PC-3 (cell line): ENCODE results near the gene RHOBTB3. TPM values are rescaled to one million over a fixed set of nuclear protein-coding genes. Genes with fewer than 3 reads are reported as not detected.

ENCODE experiments used
- ATAC-seq: fragments of 200-7000 bp; cut with Tn5 transposase; 2 replicates; pipeline ENCODE4 v1.9.1; 2020; ENCODE audit warnings: mild to moderate bottlenecking, moderate library complexity
- BruUV-seq: library from RNA; stranded (reverse); fragments of 400-500 nt; replicated peaks from 2 replicates; lab custom pipeline; 2021; lab: Mats Ljungman, UMichigan
- CTCF ChIA-PET: fragments of 300-600 bp; sonication (Branson Sonifier 250); formaldehyde crosslinking; loops from one replicate; lab custom pipeline; 2022; ENCODE audit warnings: antibody characterized with exemption; lab: Charles Lee
- POLR2A ChIA-PET: fragments of 300-600 bp; sonication (Branson Sonifier 250); formaldehyde crosslinking; loops from one replicate; lab custom pipeline; 2022; ENCODE audit warnings: antibody characterized with exemption; ENCODE audit not compliant: unreplicated experiment; lab: Charles Lee
- DNase-seq: peaks from one replicate; pipeline ENCODE4 v3.0.0-alpha.2; 2015
- H2AFZ ChIP-seq: fragments of 300-600 bp; sonication (generic); 2 replicates; pipeline ENCODE4 v1.6.0; 2016; ENCODE audit warnings: antibody characterized with exemption, low read length
- H3F3A ChIP-seq: fragments of 300-600 bp; sonication (generic); one replicate; pipeline ENCODE4 v1.6.0; 2017; ENCODE audit warnings: antibody characterized with exemption, low read length, control low read depth, mild to moderate bottlenecking; ENCODE audit not compliant: unreplicated experiment
- H3K27ac ChIP-seq: fragments of 300-600 bp; sonication (generic); 2 replicates; pipeline ENCODE4 v1.5.1; 2016; ENCODE audit warnings: mild to moderate bottlenecking, low read length
- H3K27me3 ChIP-seq: fragments of 300-600 bp; sonication (generic); 2 replicates; pipeline ENCODE4 v1.6.1; 2016; ENCODE audit warnings: low read length, mixed read lengths
- H3K36me3 ChIP-seq: fragments of 300-600 bp; sonication (generic); 2 replicates; pipeline ENCODE4 v1.6.1; 2016; ENCODE audit warnings: low read depth, mixed run types, low read length, mixed read lengths
- H3K4me1 ChIP-seq: fragments of 300-600 bp; sonication (generic); 2 replicates; pipeline ENCODE4 v1.5.1; 2016; ENCODE audit warnings: low read length; ENCODE audit not compliant: insufficient read depth
- H3K4me2 ChIP-seq: fragments of 300-600 bp; sonication (generic); 2 replicates; pipeline ENCODE4 v1.6.0; 2016; ENCODE audit warnings: low read length
- H3K4me3 ChIP-seq: fragments of 300-600 bp; sonication (generic); 2 replicates; pipeline ENCODE4 v1.5.1; 2016; ENCODE audit warnings: mild to moderate bottlenecking, low read length, mixed read lengths
- H3K79me2 ChIP-seq: fragments of 300-600 bp; sonication (generic); 2 replicates; pipeline ENCODE4 v1.6.1; 2017; ENCODE audit warnings: low read length, mixed read lengths
- H3K9ac ChIP-seq: fragments of 300-600 bp; sonication (generic); 2 replicates; pipeline ENCODE4 v1.6.0; 2016; ENCODE audit warnings: mild to moderate bottlenecking, low read length
- H3K9me2 ChIP-seq: fragments of 300-600 bp; sonication (generic); replicated peaks from 2 replicates; pipeline ENCODE4 v1.6.1; 2016; ENCODE audit warnings: mixed run types, low read length, mixed read lengths
- H3K9me3 ChIP-seq: fragments of 300-600 bp; sonication (generic); 2 replicates; pipeline ENCODE4 v1.6.1; 2016; ENCODE audit warnings: low read length, mixed read lengths
- H4K20me1 ChIP-seq: fragments of 300-600 bp; sonication (generic); 2 replicates; pipeline ENCODE4 v1.6.1; 2016; ENCODE audit warnings: low read length, mixed read lengths
- EZH2 ChIP-seq: fragments of 300-600 bp; sonication (generic); IDR thresholded peaks from one replicate; pipeline ENCODE4 v1.6.1; 2017; ENCODE audit warnings: antibody characterized with exemption, mild to moderate bottlenecking, low read length; ENCODE audit not compliant: unreplicated experiment
- EZH2phosphoT487 ChIP-seq: fragments of 300-600 bp; sonication (generic); IDR thresholded peaks from 2 replicates; pipeline ENCODE4 v1.6.1; 2018; ENCODE audit warnings: mild to moderate bottlenecking, antibody characterized with exemption, low read length, borderline replicate concordance
- intact Hi-C: fragments of 100-400 bp; cut with micrococcal nuclease; formaldehyde crosslinking; loops from 2 replicates; pipeline ENCODE4 v1.9.0; 2023
- total RNA-seq: library from RNA; depleted of rRNA; stranded (reverse); fragments of >200 nt; gene quantifications from 2 replicates; pipeline ENCODE4 v1.2.3, GENCODE V29; 2014
- TF ChIP-seq, protein P1 (sequence below): fragments of 300-600 bp; sonication (generic); conservative IDR thresholded peaks from 2 replicates; pipeline ENCODE4 v1.5.1; 2017; ENCODE audit warnings: antibody characterized with exemption, low read depth, mild to moderate bottlenecking, low read length

The RHOBTB3 gene
- total RNA-seq, 1 experiment from 2014 or later: 16.3 TPM

DNA sequence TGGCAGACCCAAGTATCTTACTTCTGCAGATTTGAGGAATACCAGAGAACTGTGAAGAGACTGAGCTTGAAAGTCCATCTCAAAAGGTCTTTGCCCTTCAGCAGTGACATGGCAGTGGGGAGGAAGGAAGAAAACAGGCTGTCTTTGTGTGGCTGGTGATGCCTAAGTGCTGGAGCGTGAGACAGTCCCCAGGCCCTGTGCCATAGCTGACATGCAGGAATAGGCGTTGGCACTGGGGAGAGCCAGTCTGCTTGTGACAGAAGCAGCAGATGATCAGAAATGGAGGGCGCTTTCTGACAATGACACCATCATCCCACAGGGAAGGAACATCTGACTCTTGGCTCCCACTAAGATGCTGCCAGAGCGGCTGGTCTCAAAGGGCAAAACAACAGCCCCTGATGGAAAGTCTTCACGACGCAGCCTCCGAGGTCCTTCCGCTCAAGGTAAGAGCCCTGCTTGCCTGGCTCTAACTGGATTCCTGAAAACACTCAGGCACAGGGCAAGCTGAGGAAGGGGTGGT, 106.9 kb downstream of the RHOBTB3 start:
- ATAC-seq (no peak), DNase-seq (no peak)
- no peaks in the 10 kb centered on the region for H4K20me1 ChIP-seq
- ChIA-PET POLR2A (no interaction called here), CTCF (no interaction called here)
- no peaks in the 10 kb centered on the region for H3F3A ChIP-seq
- no peak overlapping the region for H3K27ac ChIP-seq
- no peak overlapping the region for H2AFZ ChIP-seq
- peaks cover 16% of the 10 kb centered on the region for H3K4me1 ChIP-seq
- TF ChIP-seq EZH2: no peak
- TF ChIP-seq, protein P1, sequence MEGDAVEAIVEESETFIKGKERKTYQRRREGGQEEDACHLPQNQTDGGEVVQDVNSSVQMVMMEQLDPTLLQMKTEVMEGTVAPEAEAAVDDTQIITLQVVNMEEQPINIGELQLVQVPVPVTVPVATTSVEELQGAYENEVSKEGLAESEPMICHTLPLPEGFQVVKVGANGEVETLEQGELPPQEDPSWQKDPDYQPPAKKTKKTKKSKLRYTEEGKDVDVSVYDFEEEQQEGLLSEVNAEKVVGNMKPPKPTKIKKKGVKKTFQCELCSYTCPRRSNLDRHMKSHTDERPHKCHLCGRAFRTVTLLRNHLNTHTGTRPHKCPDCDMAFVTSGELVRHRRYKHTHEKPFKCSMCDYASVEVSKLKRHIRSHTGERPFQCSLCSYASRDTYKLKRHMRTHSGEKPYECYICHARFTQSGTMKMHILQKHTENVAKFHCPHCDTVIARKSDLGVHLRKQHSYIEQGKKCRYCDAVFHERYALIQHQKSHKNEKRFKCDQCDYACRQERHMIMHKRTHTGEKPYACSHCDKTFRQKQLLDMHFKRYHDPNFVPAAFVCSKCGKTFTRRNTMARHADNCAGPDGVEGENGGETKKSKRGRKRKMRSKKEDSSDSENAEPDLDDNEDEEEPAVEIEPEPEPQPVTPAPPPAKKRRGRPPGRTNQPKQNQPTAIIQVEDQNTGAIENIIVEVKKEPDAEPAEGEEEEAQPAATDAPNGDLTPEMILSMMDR: no peak
- TF ChIP-seq EZH2phosphoT487: no peak
- H3K36me3 ChIP-seq: no peaks in the 10 kb centered on the region
- no TSS peak for BruUV-seq
- no peaks in the 10 kb centered on the region for H3K79me2 ChIP-seq
- intact Hi-C loops: no loop called here
- H3K9me3 ChIP-seq: no peaks in the 10 kb centered on the region
- no peaks in the 10 kb centered on the region for H3K9me2 ChIP-seq
- H3K9ac ChIP-seq: no peak overlapping the region
- H3K4me2 ChIP-seq: no peak overlapping the region
- no peak overlapping the region for H3K4me3 ChIP-seq
- H3K27me3 ChIP-seq: no peaks in the 10 kb centered on the region

GRCh38 chr5:95838556-95838955, 107.4 kb downstream of the RHOBTB3 start:
- no peaks in the 10 kb centered on the region for H3K9me2 ChIP-seq
- H3K27me3 ChIP-seq: no peaks in the 10 kb centered on the region
- POLR2A ChIA-PET: no interaction called here
- CTCF ChIA-PET: no interaction called here
- H3K27ac ChIP-seq: no peak overlapping the region
- no peaks in the 10 kb centered on the region for H3K79me2 ChIP-seq
- no peak overlapping the region for H3K4me2 ChIP-seq
- H3K9me3 ChIP-seq: no peaks in the 10 kb centered on the region
- no peaks in the 10 kb centered on the region for H3F3A ChIP-seq
- peaks cover 21% of the 10 kb centered on the region for H3K4me1 ChIP-seq
- no TSS peak for BruUV-seq
- H4K20me1 ChIP-seq: no peaks in the 10 kb centered on the region
- no peak for TF ChIP-seq EZH2
- TF ChIP-seq EZH2phosphoT487: no peak
- TF ChIP-seq, protein P1: no peak
- DNase-seq: no peak
- no peak overlapping the region for H3K9ac ChIP-seq
- no peaks in the 10 kb centered on the region for H3K36me3 ChIP-seq
- intact Hi-C loops: no loop called here
- H2AFZ ChIP-seq: no peak overlapping the region
- no peak overlapping the region for H3K4me3 ChIP-seq
- no peak for ATAC-seq

DNA sequence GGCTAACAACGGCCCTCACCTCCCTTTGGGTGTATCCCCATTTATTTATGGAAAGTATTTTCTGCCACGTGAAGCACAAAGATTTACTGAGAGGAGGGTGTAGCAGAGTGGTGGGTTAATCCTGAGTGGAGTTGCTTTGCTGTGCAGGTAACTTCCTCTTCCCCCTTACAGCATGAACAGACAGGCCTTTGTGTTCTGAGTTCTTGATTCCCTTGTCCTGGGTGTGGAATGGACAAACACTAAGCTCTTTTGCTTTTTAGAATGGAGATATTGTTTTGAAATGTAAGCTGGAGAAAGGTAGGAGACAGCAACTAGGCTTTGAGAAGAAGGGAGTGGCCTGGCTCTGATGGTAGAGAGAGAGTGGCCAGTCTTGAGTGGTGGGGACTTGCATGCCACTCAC, 108.5 kb downstream of the RHOBTB3 start:
- no peaks in the 10 kb centered on the region for H3K79me2 ChIP-seq
- H3K36me3 ChIP-seq: no peaks in the 10 kb centered on the region
- no peak overlapping the region for H2AFZ ChIP-seq
- ChIA-PET POLR2A (interaction anchor here (0.7 kb wide), 1 partner anchor 541 kb away, joined by 3 read pairs; no protein-coding TSS in a partner anchor), CTCF (no interaction called here)
- no TSS peak for BruUV-seq
- H3K27ac ChIP-seq: no peak overlapping the region
- H3F3A ChIP-seq: no peaks in the 10 kb centered on the region
- TF ChIP-seq EZH2 (no peak), EZH2phosphoT487 (no peak)
- TF ChIP-seq, protein P1: no peak
- H3K4me2 ChIP-seq: no peak overlapping the region
- H3K9ac ChIP-seq: no peak overlapping the region
- H3K9me2 ChIP-seq: no peaks in the 10 kb centered on the region
- no peaks in the 10 kb centered on the region for H3K27me3 ChIP-seq
- intact Hi-C loops: loop anchor here (10.0 kb wide), 1 partner anchor 555 kb away; the partner anchor contains the start of gene MCTP1
- H3K4me3 ChIP-seq: no peak overlapping the region
- no peak for DNase-seq
- no peaks in the 10 kb centered on the region for H4K20me1 ChIP-seq
- H3K4me1 ChIP-seq: peaks cover 21% of the 10 kb centered on the region
- H3K9me3 ChIP-seq: no peaks in the 10 kb centered on the region
- ATAC-seq: no peak
